ENCODE data around the gene APBB2.

- TF ChIP-seq CTCF (IDR thresholded peaks at IDR 0.05; ENCODE audit: low read depth, low read length) (no peak), POLR2A (IDR thresholded peaks at IDR 0.05; ENCODE audit: extremely low read depth, insufficient read length) (no peak), MAX (IDR thresholded peaks at IDR 0.05; ENCODE audit: low read depth, low read length) (no peak), MYC (IDR thresholded peaks at IDR 0.05; ENCODE audit: low read depth, low read length) (no peak)
Measured at GRCh38 chr4:40937140-40937725, 277.1 kb downstream of the APBB2 start.

Measured in NB4 (cell line).